Measurements from ENCODE around the gene OPRM1. TPM values are rescaled to one million over a fixed set of nuclear protein-coding genes. Genes with fewer than 3 reads are reported as not detected.
A peak's percentile ranks its signal among the peaks of the same experiment; 100 is the strongest.
"Not testable (repeated sequence)": the region's sequence is repeated elsewhere in the genome, so short reads cannot be mapped to it uniquely, and the experiment has no call there.

Gene OPRM1
- total RNA-seq, 1 experiment from 2014 or later, result not detected

- DNase-seq, result no peak
- Mint-ChIP-seq H3K27me3 (ENCODE audit: insufficient read depth, unreplicated experiment) (peaks cover 5% of the 10 kb centered on the region), H3K4me1 (ENCODE audit: low read depth, unreplicated experiment) (no peaks in the 10 kb centered on the region), H3K9me3 (ENCODE audit: unreplicated experiment) (peaks cover 10% of the 10 kb centered on the region), H3K4me3 (ENCODE audit: unreplicated experiment) (no peak overlapping the region), H3K27ac (ENCODE audit: unreplicated experiment) (no peak overlapping the region), H3K36me3 (ENCODE audit: insufficient read depth, unreplicated experiment) (no peaks in the 10 kb centered on the region)
- H3K36me3 ChIP-seq (ENCODE audit: control insufficient read depth, insufficient read depth, low read length), result no peaks in the 10 kb centered on the region
- no TSS peak for BruUV-seq (replicated peaks)
- POLR2A ChIA-PET, result no interaction called here
- intact Hi-C loops (cut with micrococcal nuclease; ENCODE audit: unreplicated experiment), result no loop called here
- H3K27me3 ChIP-seq (replicated peaks; ENCODE audit: control insufficient read depth, insufficient read depth, low read length), result no peaks in the 10 kb centered on the region
- no peaks in the 10 kb centered on the region for H3K4me1 ChIP-seq
- no peak overlapping the region for H3K4me3 ChIP-seq (ENCODE audit: low read depth, low read length)
- H3K9me3 ChIP-seq, result no peaks in the 10 kb centered on the region
- TF ChIP-seq, protein P1, sequence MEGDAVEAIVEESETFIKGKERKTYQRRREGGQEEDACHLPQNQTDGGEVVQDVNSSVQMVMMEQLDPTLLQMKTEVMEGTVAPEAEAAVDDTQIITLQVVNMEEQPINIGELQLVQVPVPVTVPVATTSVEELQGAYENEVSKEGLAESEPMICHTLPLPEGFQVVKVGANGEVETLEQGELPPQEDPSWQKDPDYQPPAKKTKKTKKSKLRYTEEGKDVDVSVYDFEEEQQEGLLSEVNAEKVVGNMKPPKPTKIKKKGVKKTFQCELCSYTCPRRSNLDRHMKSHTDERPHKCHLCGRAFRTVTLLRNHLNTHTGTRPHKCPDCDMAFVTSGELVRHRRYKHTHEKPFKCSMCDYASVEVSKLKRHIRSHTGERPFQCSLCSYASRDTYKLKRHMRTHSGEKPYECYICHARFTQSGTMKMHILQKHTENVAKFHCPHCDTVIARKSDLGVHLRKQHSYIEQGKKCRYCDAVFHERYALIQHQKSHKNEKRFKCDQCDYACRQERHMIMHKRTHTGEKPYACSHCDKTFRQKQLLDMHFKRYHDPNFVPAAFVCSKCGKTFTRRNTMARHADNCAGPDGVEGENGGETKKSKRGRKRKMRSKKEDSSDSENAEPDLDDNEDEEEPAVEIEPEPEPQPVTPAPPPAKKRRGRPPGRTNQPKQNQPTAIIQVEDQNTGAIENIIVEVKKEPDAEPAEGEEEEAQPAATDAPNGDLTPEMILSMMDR (IDR thresholded peaks at IDR 0.05; ENCODE audit: insufficient read depth in 1 of 2, low read depth in 1 of 2, low read length in 1 of 2, severe bottlenecking in 1 of 2, unreplicated experiment in 1 of 2), result no peak
- CTCF ChIA-PET, result no interaction called here
Measured at GRCh38 chr6:154170106-154170505, 131.1 kb downstream of the OPRM1 start.

DNA sequence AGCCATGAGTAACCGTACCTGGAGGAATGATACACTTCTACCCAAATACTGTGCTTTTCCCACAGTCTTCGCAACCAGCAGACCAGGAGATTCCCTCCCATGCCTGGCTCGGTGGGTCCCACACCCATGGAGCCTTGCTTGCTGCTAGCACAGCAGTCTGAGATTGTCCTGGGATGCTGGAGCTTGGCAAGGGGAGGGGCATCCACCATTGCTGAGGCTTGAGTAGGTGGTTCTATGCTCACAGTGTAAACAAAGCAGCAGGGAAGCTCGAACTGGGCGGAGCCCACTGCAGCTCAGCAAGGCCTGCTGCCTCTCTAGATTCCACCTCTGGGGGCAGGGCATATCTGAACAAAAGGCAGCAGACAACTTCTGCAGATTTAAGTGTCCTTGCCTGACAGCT, 133.4 kb downstream of the OPRM1 start:
- H3K4me3 ChIP-seq (ENCODE audit: low read depth, low read length); H3K27me3 Mint-ChIP-seq (ENCODE audit: insufficient read depth, unreplicated experiment); H3K4me1 Mint-ChIP-seq (ENCODE audit: low read depth, unreplicated experiment); H3K36me3 ChIP-seq (ENCODE audit: control insufficient read depth, insufficient read depth, low read length); BruUV-seq (replicated peaks); H3K4me1 ChIP-seq; POLR2A ChIA-PET; H3K27me3 ChIP-seq (replicated peaks; ENCODE audit: control insufficient read depth, insufficient read depth, low read length); intact Hi-C loops (cut with micrococcal nuclease; ENCODE audit: unreplicated experiment); H3K9me3 Mint-ChIP-seq (ENCODE audit: unreplicated experiment); H3K36me3 Mint-ChIP-seq (ENCODE audit: insufficient read depth, unreplicated experiment); H3K4me3 Mint-ChIP-seq (ENCODE audit: unreplicated experiment); H3K9me3 ChIP-seq; CTCF ChIA-PET; H3K27ac Mint-ChIP-seq (ENCODE audit: unreplicated experiment): not testable (repeated sequence)
- DNase-seq, result peak; percentile 10 to 43

- peaks cover 9% of the 10 kb centered on the region for H3K9me3 Mint-ChIP-seq (ENCODE audit: unreplicated experiment)
- intact Hi-C loops (cut with micrococcal nuclease; ENCODE audit: unreplicated experiment), result no loop called here
- H3K36me3 Mint-ChIP-seq (ENCODE audit: insufficient read depth, unreplicated experiment), result no peaks in the 10 kb centered on the region
- BruUV-seq (replicated peaks), result no TSS peak
- H3K4me1 ChIP-seq, result no peaks in the 10 kb centered on the region
- H3K4me1 Mint-ChIP-seq (ENCODE audit: low read depth, unreplicated experiment), result no peaks in the 10 kb centered on the region
- peaks cover 2% of the 10 kb centered on the region for H3K27me3 Mint-ChIP-seq (ENCODE audit: insufficient read depth, unreplicated experiment)
- no peak overlapping the region for H3K27ac Mint-ChIP-seq (ENCODE audit: unreplicated experiment)
- no peak overlapping the region for H3K4me3 Mint-ChIP-seq (ENCODE audit: unreplicated experiment)
- H3K9me3 ChIP-seq, result peaks cover 8% of the 10 kb centered on the region; the same call in 1 of the 2 replicates
- no peaks in the 10 kb centered on the region for H3K27me3 ChIP-seq (replicated peaks; ENCODE audit: control insufficient read depth, insufficient read depth, low read length)
- TF ChIP-seq, protein P1 (IDR thresholded peaks at IDR 0.05; ENCODE audit: insufficient read depth in 1 of 2, low read depth in 1 of 2, low read length in 1 of 2, severe bottlenecking in 1 of 2, unreplicated experiment in 1 of 2), result no peak
- CTCF ChIA-PET, result no interaction called here
- H3K36me3 ChIP-seq (ENCODE audit: control insufficient read depth, insufficient read depth, low read length), result no peaks in the 10 kb centered on the region
- POLR2A ChIA-PET, result no interaction called here
- DNase-seq, result no peak
- H3K4me3 ChIP-seq (ENCODE audit: low read depth, low read length), result no peak overlapping the region
Measured at GRCh38 chr6:154179434-154179833, 140.4 kb downstream of the OPRM1 start.

GRCh38 chr6:154187203-154187602, 148.2 kb downstream of the OPRM1 start:
- intact Hi-C loops (cut with micrococcal nuclease; ENCODE audit: unreplicated experiment), result no loop called here
- H3K4me1 ChIP-seq, result no peaks in the 10 kb centered on the region
- Mint-ChIP-seq H3K27ac (ENCODE audit: unreplicated experiment) (no peak overlapping the region), H3K4me3 (ENCODE audit: unreplicated experiment) (no peak overlapping the region), H3K36me3 (ENCODE audit: insufficient read depth, unreplicated experiment) (no peaks in the 10 kb centered on the region), H3K27me3 (ENCODE audit: insufficient read depth, unreplicated experiment) (no peaks in the 10 kb centered on the region), H3K4me1 (ENCODE audit: low read depth, unreplicated experiment) (no peaks in the 10 kb centered on the region), H3K9me3 (ENCODE audit: unreplicated experiment) (peaks cover 9% of the 10 kb centered on the region)
- H3K36me3 ChIP-seq (ENCODE audit: control insufficient read depth, insufficient read depth, low read length), result no peaks in the 10 kb centered on the region
- no peak overlapping the region for H3K4me3 ChIP-seq (ENCODE audit: low read depth, low read length)
- TF ChIP-seq, protein P1 (IDR thresholded peaks at IDR 0.05; ENCODE audit: insufficient read depth in 1 of 2, low read depth in 1 of 2, low read length in 1 of 2, severe bottlenecking in 1 of 2, unreplicated experiment in 1 of 2), result no peak
- peaks cover 8% of the 10 kb centered on the region; the same call in 1 of the 2 replicates for H3K9me3 ChIP-seq
- POLR2A ChIA-PET, result no interaction called here
- no peaks in the 10 kb centered on the region for H3K27me3 ChIP-seq (replicated peaks; ENCODE audit: control insufficient read depth, insufficient read depth, low read length)
- BruUV-seq (replicated peaks), result no TSS peak
- DNase-seq, result no peak
- CTCF ChIA-PET, result no interaction called here

All from Caco-2 (cell line).